Stimulated activated CD4-positive, alpha-beta T cell treated with anti-CD3 and anti-CD28 coated beads, Interleukin-1b, Interleukin-23, amount 100 ng/mL, for 4 hours (primary cell): ENCODE data around the gene HMCES.
"Not testable (repeated sequence)": the region's sequence is repeated elsewhere in the genome, so short reads cannot be mapped to it uniquely, and the experiment has no call there.

Experiments
- DNase-seq, 2 donors: peaks; one replicate each; pipeline ENCODE4 v3.0.0-alpha.2; 2020; ENCODE audit warnings: low read depth in 2 of 2

The HMCES gene

DNA sequence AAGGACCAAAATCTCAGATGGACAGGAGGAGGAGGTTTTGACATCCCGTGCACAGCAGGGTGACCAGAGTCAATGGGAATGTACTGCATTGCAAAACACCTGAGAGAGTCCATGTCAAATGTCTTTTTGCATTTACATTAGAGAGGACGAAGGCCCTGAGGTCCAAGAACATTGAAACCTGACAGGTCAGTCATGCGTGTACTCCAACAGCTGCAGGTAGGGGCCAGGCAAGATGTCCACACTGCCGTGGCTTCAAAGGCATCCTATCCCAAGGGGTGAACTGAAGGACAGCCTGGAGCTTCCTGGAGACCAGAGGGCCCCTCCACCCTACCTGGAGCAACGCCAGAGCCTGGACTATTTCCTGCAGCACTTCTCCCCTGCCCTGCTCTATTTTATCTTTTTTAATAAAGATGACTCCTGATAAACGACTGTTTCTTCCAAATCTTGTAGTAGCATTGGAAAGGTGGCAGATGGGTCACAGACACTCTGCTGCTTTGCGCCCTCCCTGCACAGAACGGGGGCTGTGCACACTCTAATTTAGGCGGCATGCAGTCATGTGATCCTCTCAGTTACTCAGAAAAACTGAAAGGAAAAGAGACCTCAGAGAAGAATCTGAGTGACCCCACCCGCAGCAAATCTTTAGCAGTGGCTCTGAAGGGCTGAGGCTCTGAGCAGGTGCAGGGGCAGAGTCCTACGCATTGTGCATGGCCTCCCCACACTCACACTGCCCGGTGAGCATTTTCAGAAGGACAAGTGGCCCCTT, 68.2 kb downstream of the HMCES start:
- no peak for DNase-seq

- DNase-seq = no peak
Measured at GRCh38 chr3:129347458-129347845, 68.8 kb downstream of the HMCES start.

GRCh38 chr3:129348734-129349133, 70.1 kb downstream of the HMCES start:
- DNase-seq = no peak

GRCh38 chr3:129349169-129349568, 70.5 kb downstream of the HMCES start:
- DNase-seq = not testable (repeated sequence)

- no peak for DNase-seq
Measured at GRCh38 chr3:129349791-129350190, 71.1 kb downstream of the HMCES start.

- DNase-seq = no peak
Measured at GRCh38 chr3:129352045-129352444, 73.4 kb downstream of the HMCES start.

- no peak for DNase-seq
Measured at GRCh38 chr3:129352650-129353588, 74.2 kb downstream of the HMCES start.

GRCh38 chr3:129353589-129353941, 74.9 kb downstream of the HMCES start:
- no peak for DNase-seq
